Measurements from ENCODE around the gene TP53I11. TPM values are rescaled to one million over a fixed set of nuclear protein-coding genes. Genes with fewer than 3 reads are reported as not detected.

TP53I11 gene
- total RNA-seq, 6 experiments from 2014 or later, result 1.1 to 2.9 (median 1.8) TPM

DNA sequence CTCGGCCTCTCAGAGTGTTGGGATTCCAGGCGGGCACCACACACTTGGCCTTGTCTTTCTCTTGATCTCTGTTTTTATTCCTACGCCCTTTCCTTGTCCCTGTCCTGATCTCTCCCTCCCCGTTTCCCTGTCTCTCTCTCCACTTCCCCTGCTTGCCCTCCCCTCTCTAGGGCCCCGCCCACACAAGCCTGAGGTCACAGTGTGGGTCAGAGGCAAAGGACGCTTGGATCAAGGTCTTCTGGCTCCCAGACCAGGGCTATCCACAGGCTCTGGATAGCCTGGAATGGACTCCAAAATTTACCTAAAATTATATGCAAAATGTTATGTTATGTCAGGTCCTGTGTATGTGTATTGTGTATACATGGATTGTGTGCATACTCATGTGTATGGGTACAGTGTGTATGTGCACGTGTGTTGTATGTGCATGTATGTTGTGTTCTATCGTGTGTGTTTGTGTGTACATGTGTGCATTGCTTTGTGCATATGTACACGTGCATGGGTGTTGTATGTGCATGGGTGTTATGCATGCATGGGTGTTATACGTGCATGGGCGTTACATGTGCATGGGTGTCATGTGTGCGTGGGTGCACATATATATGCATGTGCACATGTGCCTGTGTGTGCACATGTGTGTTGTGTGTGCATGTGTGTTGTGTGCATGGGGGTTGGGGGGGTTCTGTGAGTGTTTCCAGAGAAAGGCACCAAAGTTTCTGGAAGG lies 38.3 kb downstream of the TP53I11 start:
- no peak overlapping the region for H3K27ac Mint-ChIP-seq

DNA sequence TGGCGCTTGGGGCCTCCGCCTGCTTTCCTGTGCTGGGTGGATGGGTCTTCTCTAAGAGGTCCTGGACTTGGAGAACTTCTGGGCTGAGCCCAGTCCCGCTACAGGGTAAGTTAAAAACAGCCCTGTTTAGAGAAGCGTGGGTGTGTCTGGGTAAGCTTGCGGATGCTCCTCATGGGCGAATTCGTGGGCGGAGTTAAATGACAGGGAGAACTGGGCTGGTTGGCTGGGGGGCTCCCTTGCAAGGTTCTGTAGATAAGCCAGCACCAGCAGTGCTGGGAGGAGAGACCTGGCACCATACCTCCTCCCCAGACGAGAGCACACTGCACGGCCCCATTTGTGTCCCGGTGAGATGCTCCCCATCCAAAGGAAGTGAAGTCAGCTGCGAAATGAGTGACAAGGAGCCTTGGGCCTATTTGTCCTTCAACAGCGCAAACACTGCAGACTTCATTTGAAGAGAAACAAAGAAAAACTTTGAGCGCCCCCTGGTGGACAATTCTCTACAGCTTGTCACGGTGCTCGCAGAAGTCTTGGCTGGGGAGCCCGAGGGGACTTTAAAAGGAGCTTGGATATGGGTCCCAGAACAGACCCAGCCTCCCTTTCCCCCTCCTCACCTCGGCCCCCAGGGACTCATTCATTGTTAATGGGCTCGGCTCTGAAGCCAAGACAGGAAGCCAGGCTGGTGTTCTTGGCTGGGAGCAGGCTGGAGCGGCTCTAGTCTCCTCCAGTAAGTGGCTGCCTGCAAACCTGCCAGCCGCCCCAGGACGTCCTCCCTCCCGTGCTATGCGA lies 39.5 kb downstream of the TP53I11 start:
- Mint-ChIP-seq H3K27me3 (ENCODE audit: insufficient read depth) (peaks cover 28% of the 10 kb centered on the region), H3K4me1 (ENCODE audit: low read depth) (no peaks in the 10 kb centered on the region), H3K36me3 (ENCODE audit: low read depth) (no peaks in the 10 kb centered on the region), H3K9me3 (no peaks in the 10 kb centered on the region), H3K4me3 (no peak overlapping the region), H3K27ac (no peak overlapping the region)
- TF ChIP-seq, protein P1, sequence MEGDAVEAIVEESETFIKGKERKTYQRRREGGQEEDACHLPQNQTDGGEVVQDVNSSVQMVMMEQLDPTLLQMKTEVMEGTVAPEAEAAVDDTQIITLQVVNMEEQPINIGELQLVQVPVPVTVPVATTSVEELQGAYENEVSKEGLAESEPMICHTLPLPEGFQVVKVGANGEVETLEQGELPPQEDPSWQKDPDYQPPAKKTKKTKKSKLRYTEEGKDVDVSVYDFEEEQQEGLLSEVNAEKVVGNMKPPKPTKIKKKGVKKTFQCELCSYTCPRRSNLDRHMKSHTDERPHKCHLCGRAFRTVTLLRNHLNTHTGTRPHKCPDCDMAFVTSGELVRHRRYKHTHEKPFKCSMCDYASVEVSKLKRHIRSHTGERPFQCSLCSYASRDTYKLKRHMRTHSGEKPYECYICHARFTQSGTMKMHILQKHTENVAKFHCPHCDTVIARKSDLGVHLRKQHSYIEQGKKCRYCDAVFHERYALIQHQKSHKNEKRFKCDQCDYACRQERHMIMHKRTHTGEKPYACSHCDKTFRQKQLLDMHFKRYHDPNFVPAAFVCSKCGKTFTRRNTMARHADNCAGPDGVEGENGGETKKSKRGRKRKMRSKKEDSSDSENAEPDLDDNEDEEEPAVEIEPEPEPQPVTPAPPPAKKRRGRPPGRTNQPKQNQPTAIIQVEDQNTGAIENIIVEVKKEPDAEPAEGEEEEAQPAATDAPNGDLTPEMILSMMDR (IDR thresholded peaks at IDR 0.05), result peak; percentile 96
- DNase-seq, result peak; percentile 71

More for the DNA sequence above, 38.3 kb downstream of the TP53I11 start:
- TF ChIP-seq, protein P1 (IDR thresholded peaks at IDR 0.05), result no peak
- Mint-ChIP-seq H3K4me3 (no peak overlapping the region), H3K4me1 (ENCODE audit: low read depth) (no peaks in the 10 kb centered on the region), H3K36me3 (ENCODE audit: low read depth) (no peaks in the 10 kb centered on the region), H3K27me3 (ENCODE audit: insufficient read depth) (peaks cover 34% of the 10 kb centered on the region), H3K9me3 (no peaks in the 10 kb centered on the region)
- DNase-seq, result no peak

DNA sequence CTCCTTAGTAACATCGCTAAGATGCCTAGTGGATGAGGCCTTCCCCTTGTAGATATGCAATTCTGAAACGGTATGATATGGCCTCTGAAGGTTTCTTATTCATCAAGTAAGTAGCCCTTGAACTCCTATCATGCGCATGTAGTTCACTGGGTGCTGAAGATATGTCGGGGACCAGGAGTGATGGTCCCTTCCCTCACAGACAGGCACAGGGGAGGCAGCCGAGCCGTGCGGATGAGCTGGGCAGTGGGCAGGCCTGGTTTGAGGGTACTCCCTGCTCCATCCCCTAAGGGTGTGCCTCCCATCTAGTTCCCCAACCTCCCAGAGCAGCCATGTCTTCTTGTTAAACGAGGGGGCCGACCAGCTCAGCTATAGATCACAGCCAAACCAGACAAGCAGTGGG lies 40.1 kb downstream of the TP53I11 start:
- peaks cover 33% of the 10 kb centered on the region for H3K27me3 Mint-ChIP-seq (ENCODE audit: insufficient read depth)
- no peak overlapping the region for H3K27ac Mint-ChIP-seq
- H3K4me1 Mint-ChIP-seq (ENCODE audit: low read depth), result no peaks in the 10 kb centered on the region
- TF ChIP-seq, protein P1 (IDR thresholded peaks at IDR 0.05), result no peak
- H3K9me3 Mint-ChIP-seq, result no peaks in the 10 kb centered on the region
- no peak for DNase-seq
- H3K36me3 Mint-ChIP-seq (ENCODE audit: low read depth), result no peaks in the 10 kb centered on the region
- H3K4me3 Mint-ChIP-seq, result no peak overlapping the region

DNA sequence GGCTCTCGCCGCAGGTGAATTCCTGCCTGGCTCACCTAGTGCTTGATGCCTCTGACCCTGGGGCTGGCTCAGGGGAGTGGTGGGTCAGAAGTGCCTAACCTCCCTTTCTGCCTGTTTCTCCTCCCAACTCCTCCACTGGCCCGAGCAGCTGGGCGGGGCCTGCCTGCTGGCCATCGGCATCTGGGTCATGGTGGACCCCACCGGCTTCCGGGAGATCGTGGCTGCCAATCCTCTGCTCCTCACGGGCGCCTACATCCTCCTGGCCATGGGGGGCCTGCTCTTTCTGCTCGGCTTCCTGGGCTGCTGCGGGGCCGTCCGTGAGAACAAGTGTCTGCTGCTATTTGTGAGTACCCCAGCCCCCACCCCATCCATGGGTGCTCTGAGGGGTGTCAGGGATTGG lies 41.1 kb downstream of the TP53I11 start:
- DNase-seq, result no peak
- H3K27ac Mint-ChIP-seq, result no peak overlapping the region
- H3K4me1 Mint-ChIP-seq (ENCODE audit: low read depth), result no peaks in the 10 kb centered on the region
- no peak overlapping the region for H3K4me3 Mint-ChIP-seq
- H3K36me3 Mint-ChIP-seq (ENCODE audit: low read depth), result no peaks in the 10 kb centered on the region
- TF ChIP-seq, protein P1 (IDR thresholded peaks at IDR 0.05), result no peak
- peaks cover 37% of the 10 kb centered on the region for H3K27me3 Mint-ChIP-seq (ENCODE audit: insufficient read depth)
- no peaks in the 10 kb centered on the region for H3K9me3 Mint-ChIP-seq

DNA sequence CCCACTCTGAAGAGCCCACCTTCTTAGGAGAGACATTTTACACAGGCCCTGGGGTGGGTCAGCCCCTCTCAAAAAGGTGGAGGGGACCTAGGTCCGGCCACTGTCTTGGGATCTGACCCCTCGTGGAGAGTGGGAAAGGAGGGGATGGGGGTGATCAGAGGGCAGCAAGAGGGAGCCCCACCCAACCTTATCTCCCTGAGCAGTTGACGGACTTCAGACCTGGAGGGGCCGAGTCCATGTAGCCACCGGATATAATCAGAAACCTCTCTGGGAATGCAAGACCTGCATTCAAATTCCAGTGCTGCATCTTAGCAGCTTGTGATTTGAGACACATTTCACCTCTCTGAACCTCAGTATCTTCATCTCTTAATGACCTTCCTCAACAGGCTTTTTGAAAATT lies 44.0 kb downstream of the TP53I11 start:
- H3K36me3 Mint-ChIP-seq (ENCODE audit: low read depth), result no peaks in the 10 kb centered on the region
- no peak overlapping the region for H3K27ac Mint-ChIP-seq
- no peak for DNase-seq
- no peaks in the 10 kb centered on the region for H3K4me1 Mint-ChIP-seq (ENCODE audit: low read depth)
- TF ChIP-seq, protein P1 (IDR thresholded peaks at IDR 0.05), result no peak
- no peaks in the 10 kb centered on the region for H3K9me3 Mint-ChIP-seq
- H3K27me3 Mint-ChIP-seq (ENCODE audit: insufficient read depth), result peaks cover 52% of the 10 kb centered on the region
- no peak overlapping the region for H3K4me3 Mint-ChIP-seq

All from HFFc6 (cell line).